ENCODE data around the gene MYCBP. TPM values are rescaled to one million over a fixed set of nuclear protein-coding genes. Genes with fewer than 3 reads are reported as not detected.

The MYCBP gene
- total and polyA plus RNA-seq, 2 of the 13 experiments (the other 11 are each of a cell fraction or from before 2014, with no cell fraction given): 11.4 to 30.4 TPM

DNA sequence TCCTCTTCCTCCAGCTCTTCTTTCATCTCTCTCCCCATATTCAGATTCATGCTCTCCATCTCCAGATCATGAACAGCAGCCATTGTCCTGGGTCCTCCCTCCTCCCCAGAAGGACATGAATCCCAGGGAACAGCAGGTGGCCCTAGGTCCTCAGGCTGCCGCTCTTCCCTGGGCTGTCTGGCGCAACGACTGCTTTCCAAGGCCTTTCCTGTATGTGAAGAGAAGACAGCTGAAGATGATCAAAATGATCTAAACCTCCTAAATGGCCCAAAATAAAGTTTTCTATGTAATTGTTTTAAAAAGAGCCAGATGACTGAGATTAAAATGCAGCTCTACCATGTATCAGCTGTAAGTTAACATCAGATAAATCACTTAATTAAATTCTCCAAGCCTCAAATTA is 46.0 kb upstream of the MYCBP start (continued):
- TF ChIP-seq, protein P1, sequence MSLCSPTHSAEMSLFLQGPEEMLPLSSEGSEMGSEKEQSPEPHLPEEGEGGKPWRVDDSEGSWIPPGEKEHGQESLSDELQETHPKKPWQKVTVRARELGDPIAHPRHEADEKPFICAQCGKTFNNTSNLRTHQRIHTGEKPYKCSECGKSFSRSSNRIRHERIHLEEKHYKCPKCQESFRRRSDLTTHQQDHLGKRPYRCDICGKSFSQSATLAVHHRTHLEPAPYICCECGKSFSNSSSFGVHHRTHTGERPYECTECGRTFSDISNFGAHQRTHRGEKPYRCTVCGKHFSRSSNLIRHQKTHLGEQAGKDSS (CRISPR knock-in tag; IDR thresholded peaks at IDR 0.05; ENCODE audit: borderline replicate concordance, low read depth): no peak
- TF ChIP-seq FLYWCH1 (CRISPR knock-in tag; IDR thresholded peaks at IDR 0.05) (no peak), NR3C1 (CRISPR knock-in tag; IDR thresholded peaks at IDR 0.05) (no peak), ZNF577 (CRISPR knock-in tag; IDR thresholded peaks at IDR 0.05; ENCODE audit: borderline replicate concordance, low read depth) (no peak), ZNF562 (CRISPR knock-in tag; IDR thresholded peaks at IDR 0.05; ENCODE audit: borderline replicate concordance) (no peak), PHF20 (CRISPR knock-in tag; IDR thresholded peaks at IDR 0.05) (no peak), XRCC5 (optimal IDR thresholded peaks at IDR 0.05; ENCODE audit: low read length) (no peak), AHR (CRISPR knock-in tag; IDR thresholded peaks at IDR 0.05) (no peak), PHF5A (CRISPR knock-in tag; IDR thresholded peaks at IDR 0.05; ENCODE audit: low read depth, unreplicated experiment) (no peak), ZNF12 (CRISPR knock-in tag; IDR thresholded peaks at IDR 0.05) (no peak), CEBPG (CRISPR knock-in tag; IDR thresholded peaks at IDR 0.05) (peak; percentile 41; the same call in 1 of the 2 replicates), ZFP82 (CRISPR knock-in tag; IDR thresholded peaks at IDR 0.05; ENCODE audit: borderline replicate concordance) (no peak), RFXAP (CRISPR knock-in tag; IDR thresholded peaks at IDR 0.05; ENCODE audit: borderline replicate concordance) (no peak), ZEB1 (IDR thresholded peaks at IDR 0.05; ENCODE audit: insufficient replicate concordance, low read depth) (no peak), ZNF460 (CRISPR knock-in tag; IDR thresholded peaks at IDR 0.05; ENCODE audit: borderline replicate concordance) (no peak), SMYD3 (CRISPR knock-in tag; IDR thresholded peaks at IDR 0.05) (no peak), ZNF773 (CRISPR knock-in tag; IDR thresholded peaks at IDR 0.05; ENCODE audit: borderline replicate concordance) (no peak)
- TF ChIP-seq, protein P2, sequence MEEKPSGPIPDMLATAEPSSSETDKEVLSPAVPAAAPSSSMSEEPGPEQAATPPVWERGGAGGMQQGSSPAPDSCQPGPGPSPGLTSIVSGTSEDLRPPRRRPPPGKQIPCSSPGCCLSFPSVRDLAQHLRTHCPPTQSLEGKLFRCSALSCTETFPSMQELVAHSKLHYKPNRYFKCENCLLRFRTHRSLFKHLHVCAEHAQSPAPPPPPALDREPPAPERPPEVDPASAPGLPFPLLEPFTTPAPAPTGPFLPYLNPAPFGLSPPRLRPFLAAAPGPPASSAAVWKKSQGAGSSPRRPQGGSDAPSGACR (CRISPR knock-in tag; IDR thresholded peaks at IDR 0.05): no peak
- TF ChIP-seq, protein P3, sequence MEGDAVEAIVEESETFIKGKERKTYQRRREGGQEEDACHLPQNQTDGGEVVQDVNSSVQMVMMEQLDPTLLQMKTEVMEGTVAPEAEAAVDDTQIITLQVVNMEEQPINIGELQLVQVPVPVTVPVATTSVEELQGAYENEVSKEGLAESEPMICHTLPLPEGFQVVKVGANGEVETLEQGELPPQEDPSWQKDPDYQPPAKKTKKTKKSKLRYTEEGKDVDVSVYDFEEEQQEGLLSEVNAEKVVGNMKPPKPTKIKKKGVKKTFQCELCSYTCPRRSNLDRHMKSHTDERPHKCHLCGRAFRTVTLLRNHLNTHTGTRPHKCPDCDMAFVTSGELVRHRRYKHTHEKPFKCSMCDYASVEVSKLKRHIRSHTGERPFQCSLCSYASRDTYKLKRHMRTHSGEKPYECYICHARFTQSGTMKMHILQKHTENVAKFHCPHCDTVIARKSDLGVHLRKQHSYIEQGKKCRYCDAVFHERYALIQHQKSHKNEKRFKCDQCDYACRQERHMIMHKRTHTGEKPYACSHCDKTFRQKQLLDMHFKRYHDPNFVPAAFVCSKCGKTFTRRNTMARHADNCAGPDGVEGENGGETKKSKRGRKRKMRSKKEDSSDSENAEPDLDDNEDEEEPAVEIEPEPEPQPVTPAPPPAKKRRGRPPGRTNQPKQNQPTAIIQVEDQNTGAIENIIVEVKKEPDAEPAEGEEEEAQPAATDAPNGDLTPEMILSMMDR (CRISPR knock-in tag; IDR thresholded peaks at IDR 0.05): peak; percentile 62

Measured in HepG2 (cell line).